Stimulated activated CD4-positive, alpha-beta T cell treated with anti-CD3 and anti-CD28 coated beads, TNF-alpha, amount 100 ng/mL, for 1 hour (primary cell): ENCODE results near the gene SOCS7.

Experiments
- DNase-seq, 3 donors: peaks; one replicate each; pipeline ENCODE4 v3.0.0-alpha.2; 2020; ENCODE audit warnings: low read depth in 3 of 3, low spot score in 1 of 3

Gene SOCS7

GRCh38 chr17:38418693-38419507 is 67.3 kb downstream of the SOCS7 start:
- no peak for DNase-seq

- DNase-seq = no peak
Measured at GRCh38 chr17:38419508-38419981, 67.9 kb downstream of the SOCS7 start.

- DNase-seq = no peak
Measured at GRCh38 chr17:38420518-38420917, 68.9 kb downstream of the SOCS7 start.

GRCh38 chr17:38421171-38421841 is 69.7 kb downstream of the SOCS7 start:
- DNase-seq = no peak

GRCh38 chr17:38421871-38422827 is 70.5 kb downstream of the SOCS7 start:
- DNase-seq = no peak

- no peak for DNase-seq
Measured at GRCh38 chr17:38424297-38424972, 72.8 kb downstream of the SOCS7 start.

- DNase-seq = no peak
Measured at GRCh38 chr17:38425031-38425430, 73.4 kb downstream of the SOCS7 start.

- DNase-seq = no peak
Measured at GRCh38 chr17:38425744-38426143, 74.1 kb downstream of the SOCS7 start.

DNA sequence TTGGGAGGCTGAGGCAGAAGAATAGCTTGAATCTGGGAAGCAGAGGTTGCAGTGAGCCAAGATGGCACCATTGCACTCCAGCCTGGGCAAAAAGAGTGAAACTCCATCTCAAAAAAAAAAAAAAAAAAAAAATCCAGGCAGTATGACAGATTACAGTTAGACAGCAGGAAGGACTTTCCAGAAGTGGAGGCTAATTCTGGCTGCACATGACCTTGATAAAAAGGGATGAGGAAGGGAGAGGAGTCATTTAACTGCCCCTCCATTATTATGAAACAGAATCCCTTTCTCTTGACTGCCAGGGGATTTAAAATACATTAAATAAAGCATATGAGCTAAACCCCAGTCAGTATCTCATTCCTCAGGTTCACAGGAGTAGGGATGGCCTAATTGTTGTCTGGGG is 74.8 kb downstream of the SOCS7 start:
- DNase-seq = no peak

GRCh38 chr17:38427160-38427949 is 75.7 kb downstream of the SOCS7 start:
- DNase-seq = no peak

DNA sequence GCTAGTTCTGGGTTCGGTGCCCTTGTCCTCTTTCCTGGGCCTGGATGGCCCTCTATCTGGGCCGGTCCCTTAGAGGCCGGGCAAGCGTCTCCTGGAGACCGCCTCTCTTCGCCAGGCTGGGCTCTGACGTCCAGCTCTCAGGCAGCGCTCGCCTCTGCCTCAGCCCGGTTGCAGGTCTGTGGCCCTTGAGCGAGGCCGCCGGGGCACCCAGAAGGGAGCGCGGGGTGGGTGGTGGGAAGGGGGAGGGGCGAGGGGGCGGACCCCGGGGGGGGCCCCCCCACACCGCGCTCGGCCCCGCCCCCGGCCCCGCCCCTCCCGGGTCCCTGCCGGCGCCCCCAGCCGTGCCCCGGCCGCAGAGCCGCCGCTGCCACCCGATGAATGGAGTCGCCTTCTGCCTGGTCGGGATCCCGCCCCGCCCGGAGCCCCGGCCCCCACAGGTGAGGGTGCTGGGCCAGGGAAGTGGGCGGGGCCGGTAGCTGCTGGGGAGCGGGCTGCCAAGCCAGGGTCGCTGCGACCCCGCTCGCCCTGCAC is 76.5 kb downstream of the SOCS7 start, which contains the start of gene ARHGAP23:
Gene ARHGAP23 (plus strand): TSS at position 353 of the 531 bp plus-strand sequence. CDS start 22 bp downstream, at position 375.
- DNase-seq = no peak

DNA sequence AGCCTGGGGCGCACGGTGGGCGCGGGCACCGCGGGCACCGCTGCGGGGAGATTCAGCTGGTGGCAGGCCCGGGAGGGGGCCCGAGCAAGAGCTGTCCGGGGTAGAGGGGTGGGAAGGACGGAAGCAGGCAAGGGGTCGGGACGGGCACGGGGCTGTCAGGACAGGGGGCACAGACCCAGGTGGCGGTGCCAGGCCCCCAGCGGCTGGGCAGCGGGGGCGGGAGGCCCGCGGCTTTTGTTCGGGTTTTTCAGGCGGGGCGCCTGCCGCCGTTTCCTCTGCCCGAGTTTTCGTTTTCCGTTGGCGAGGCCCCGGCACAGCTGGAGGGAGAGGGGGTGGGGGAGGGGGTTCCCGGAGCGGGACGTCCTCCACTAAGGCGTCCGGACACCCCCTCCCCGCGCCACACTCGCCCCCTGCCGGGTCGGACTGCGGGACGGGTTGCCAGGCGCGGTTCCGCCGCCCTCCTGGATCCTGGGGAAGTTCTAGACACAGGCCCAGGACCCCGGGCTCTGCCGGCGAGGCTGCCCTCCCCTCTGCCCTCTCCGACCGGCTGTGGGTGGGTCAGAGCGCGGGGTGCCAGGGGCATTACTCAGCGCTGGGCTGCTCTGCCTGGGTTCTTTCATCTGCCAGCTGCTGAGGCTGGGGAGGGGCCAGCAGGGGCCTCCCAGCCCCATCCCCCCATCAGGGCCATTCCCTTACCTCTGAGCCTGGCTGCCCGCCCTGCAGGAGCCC is 77.2 kb downstream of the SOCS7 start:
- no peak for DNase-seq

GRCh38 chr17:38429476-38430100 is 77.9 kb downstream of the SOCS7 start:
- DNase-seq = no peak

DNA sequence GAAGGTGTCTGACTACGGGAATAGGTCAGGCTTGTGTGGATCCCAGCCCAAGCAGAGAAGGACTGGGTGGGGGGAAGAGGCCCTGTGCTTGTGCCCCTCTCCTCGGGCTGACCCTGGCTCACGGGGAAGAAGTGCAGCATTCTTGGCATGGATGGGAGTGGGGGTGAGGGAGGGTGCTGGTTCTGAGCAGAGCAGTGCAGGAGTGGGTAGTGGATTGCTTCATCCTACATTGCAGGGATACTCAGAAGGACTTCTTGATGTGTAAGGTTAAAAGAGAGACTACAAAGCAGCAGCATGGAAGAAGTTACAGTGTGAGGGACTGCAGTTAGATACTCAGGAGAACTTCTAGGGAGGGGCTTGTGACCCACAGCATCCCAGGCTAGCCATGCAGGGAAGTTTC is 78.7 kb downstream of the SOCS7 start:
- no peak for DNase-seq

DNA sequence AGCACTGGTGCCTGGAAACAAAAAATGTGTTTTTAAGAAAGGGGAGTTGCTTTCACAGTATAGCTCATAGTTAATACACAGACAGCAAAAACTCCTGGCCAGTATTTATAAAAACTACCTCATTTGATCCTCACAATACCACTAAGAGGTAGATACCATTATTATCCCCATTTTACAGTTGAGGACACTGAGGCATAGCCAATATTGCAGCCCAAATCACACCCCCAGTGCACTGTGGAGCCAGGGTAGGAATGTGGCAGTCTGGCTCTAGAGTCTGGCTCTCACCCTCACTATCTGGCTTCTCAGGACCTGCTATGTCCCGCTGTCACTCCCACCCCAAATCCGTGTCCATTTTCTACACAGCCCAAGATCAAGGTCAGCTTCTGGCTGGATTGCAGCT is 79.2 kb downstream of the SOCS7 start:
- no peak for DNase-seq

DNA sequence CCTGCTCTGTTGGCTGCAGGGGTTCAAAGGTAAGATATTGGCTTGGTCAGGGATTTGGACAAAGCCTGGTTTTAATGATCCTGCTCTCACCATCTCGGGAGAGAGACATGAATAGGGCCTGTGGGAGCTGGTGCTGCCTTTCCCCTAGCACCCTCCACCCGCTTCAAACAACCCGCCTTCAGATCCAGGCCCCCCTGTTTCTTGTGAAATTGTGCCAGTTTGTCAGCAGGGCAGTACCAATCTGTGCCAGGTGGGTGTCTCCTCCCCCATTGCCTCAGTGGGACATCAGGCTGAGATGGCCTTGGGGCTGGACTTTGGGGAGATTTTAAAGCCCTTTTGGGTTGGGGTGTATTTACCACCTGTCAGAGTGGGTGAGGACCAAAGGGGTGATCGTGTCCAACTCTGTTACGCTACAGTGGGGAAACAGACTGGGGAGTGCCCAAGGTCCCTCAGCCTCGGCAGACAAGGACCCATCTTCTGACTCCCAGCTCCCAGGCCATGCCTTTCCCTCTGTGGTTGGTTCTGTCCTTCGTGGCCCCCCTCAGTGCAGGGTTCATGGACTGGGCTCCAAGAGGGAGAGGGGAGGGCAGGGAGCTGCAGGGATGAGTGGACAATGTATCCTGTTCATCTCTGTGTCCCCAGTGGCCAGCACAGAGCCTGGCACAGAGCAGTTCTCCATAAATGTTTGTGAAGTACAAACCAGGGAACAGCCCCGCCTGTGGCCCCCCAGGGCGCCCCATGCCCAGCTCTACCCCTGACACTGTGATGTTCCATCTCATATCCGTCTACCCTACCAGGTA is 79.9 kb downstream of the SOCS7 start:
- no peak for DNase-seq

GRCh38 chr17:38434178-38434665 is 82.6 kb downstream of the SOCS7 start:
- no peak for DNase-seq
